ENCODE measurements around the gene NEURL3.

NEURL3 gene

GRCh38 chr2:96520231-96520630, 15.1 kb upstream of the NEURL3 start:
- no peak for ATAC-seq
- no peak for TF ChIP-seq ZNF70 (CRISPR knock-in tag; IDR thresholded peaks at IDR 0.05)
- TF ChIP-seq ZFP30 (CRISPR knock-in tag; IDR thresholded peaks at IDR 0.05): no peak
- TF ChIP-seq ZNF565 (CRISPR knock-in tag; conservative IDR thresholded peaks at IDR 0.05; ENCODE audit: low read depth): no peak
- no peak for TF ChIP-seq ESRRG (CRISPR knock-in tag; IDR thresholded peaks at IDR 0.05)
- TF ChIP-seq TCF4 (CRISPR knock-in tag; IDR thresholded peaks at IDR 0.05; ENCODE audit: borderline replicate concordance): no peak
- no peak for TF ChIP-seq PPARA (CRISPR knock-in tag; IDR thresholded peaks at IDR 0.05; ENCODE audit: borderline replicate concordance)
- TF ChIP-seq ZFP3 (CRISPR knock-in tag; IDR thresholded peaks at IDR 0.05): no peak
- TF ChIP-seq BACH2 (CRISPR knock-in tag; IDR thresholded peaks at IDR 0.05; ENCODE audit: borderline replicate concordance): no peak
- no peak for TF ChIP-seq CREB5 (CRISPR knock-in tag; IDR thresholded peaks at IDR 0.05; ENCODE audit: low read depth)
- TF ChIP-seq ZC3H10 (CRISPR knock-in tag; IDR thresholded peaks at IDR 0.05): no peak

GRCh38 chr2:96517079-96517478, 11.9 kb upstream of the NEURL3 start:
- ATAC-seq: no peak
- TF ChIP-seq ZFP30 (CRISPR knock-in tag; IDR thresholded peaks at IDR 0.05): peak; percentile 98
- TF ChIP-seq ZNF8 (CRISPR knock-in tag; IDR thresholded peaks at IDR 0.05): peak; percentile 61; the same call in 1 of the 2 replicates
- TF ChIP-seq BACH2 (CRISPR knock-in tag; IDR thresholded peaks at IDR 0.05; ENCODE audit: borderline replicate concordance): no peak

DNA sequence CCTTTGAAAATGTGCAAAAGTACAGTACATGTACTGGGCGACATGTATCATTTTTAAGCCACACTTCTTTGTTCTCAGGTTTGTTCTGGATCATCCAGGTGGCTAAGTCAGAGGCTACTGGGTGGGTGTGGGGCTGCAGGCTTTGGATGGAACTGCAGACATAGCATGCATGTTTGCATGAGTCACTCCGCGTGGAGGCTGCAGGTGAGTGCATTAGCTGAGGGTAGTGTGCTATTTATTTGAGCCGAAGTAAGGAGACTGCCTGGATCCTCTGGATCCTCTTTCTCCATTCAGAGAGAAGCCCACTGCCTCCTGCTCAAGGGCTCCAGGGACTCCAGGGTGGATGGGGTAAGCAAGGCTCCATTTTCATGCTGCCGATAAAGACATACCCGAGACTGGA, 9.4 kb upstream of the NEURL3 start:
- ATAC-seq: no peak
- no peak for TF ChIP-seq TCF4 (CRISPR knock-in tag; IDR thresholded peaks at IDR 0.05; ENCODE audit: borderline replicate concordance)
- no peak for TF ChIP-seq ZFP3 (CRISPR knock-in tag; IDR thresholded peaks at IDR 0.05)
- TF ChIP-seq RARB (CRISPR knock-in tag; IDR thresholded peaks at IDR 0.05): no peak

DNA sequence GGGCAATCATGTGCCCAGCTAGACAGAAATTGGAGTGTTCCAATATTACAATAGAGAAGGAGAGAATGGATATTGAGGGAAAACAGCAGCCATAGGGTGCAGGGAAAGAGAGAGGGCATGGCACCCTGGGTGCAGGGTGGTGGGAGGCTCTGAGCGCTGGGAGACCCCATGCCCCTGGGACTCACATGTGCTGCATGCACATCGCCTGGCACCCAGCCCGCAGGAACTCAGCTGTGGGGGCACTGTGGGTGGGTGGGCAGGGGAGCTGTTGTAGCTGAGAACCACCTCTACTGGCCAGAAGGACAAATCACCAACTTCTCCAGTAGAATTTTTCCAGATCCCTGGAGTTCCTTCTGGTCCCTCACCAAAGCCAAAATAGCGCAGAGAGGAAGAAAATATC, 7.2 kb upstream of the NEURL3 start:
- TF ChIP-seq ZFP30 (CRISPR knock-in tag; IDR thresholded peaks at IDR 0.05): no peak
- TF ChIP-seq ISL1 (CRISPR knock-in tag; IDR thresholded peaks at IDR 0.05): no peak
- no peak for TF ChIP-seq TCF4 (CRISPR knock-in tag; IDR thresholded peaks at IDR 0.05; ENCODE audit: borderline replicate concordance)
- TF ChIP-seq PPARA (CRISPR knock-in tag; IDR thresholded peaks at IDR 0.05; ENCODE audit: borderline replicate concordance): no peak
- TF ChIP-seq OSR1 (CRISPR knock-in tag; IDR thresholded peaks at IDR 0.05): no peak
- TF ChIP-seq BACH2 (CRISPR knock-in tag; IDR thresholded peaks at IDR 0.05; ENCODE audit: borderline replicate concordance): no peak
- TF ChIP-seq ARNTL (CRISPR knock-in tag; IDR thresholded peaks at IDR 0.05; ENCODE audit: borderline replicate concordance, low read depth): no peak
- TF ChIP-seq ZFP3 (CRISPR knock-in tag; IDR thresholded peaks at IDR 0.05): no peak
- TF ChIP-seq, protein P1, sequence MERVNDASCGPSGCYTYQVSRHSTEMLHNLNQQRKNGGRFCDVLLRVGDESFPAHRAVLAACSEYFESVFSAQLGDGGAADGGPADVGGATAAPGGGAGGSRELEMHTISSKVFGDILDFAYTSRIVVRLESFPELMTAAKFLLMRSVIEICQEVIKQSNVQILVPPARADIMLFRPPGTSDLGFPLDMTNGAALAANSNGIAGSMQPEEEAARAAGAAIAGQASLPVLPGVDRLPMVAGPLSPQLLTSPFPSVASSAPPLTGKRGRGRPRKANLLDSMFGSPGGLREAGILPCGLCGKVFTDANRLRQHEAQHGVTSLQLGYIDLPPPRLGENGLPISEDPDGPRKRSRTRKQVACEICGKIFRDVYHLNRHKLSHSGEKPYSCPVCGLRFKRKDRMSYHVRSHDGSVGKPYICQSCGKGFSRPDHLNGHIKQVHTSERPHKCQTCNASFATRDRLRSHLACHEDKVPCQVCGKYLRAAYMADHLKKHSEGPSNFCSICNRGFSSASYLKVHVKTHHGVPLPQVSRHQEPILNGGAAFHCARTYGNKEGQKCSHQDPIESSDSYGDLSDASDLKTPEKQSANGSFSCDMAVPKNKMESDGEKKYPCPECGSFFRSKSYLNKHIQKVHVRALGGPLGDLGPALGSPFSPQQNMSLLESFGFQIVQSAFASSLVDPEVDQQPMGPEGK (CRISPR knock-in tag; IDR thresholded peaks at IDR 0.05; ENCODE audit: borderline replicate concordance): no peak
- no peak for TF ChIP-seq ZNF565 (CRISPR knock-in tag; conservative IDR thresholded peaks at IDR 0.05; ENCODE audit: low read depth)
- TF ChIP-seq ZNF8 (CRISPR knock-in tag; IDR thresholded peaks at IDR 0.05): no peak
- TF ChIP-seq, protein P2, sequence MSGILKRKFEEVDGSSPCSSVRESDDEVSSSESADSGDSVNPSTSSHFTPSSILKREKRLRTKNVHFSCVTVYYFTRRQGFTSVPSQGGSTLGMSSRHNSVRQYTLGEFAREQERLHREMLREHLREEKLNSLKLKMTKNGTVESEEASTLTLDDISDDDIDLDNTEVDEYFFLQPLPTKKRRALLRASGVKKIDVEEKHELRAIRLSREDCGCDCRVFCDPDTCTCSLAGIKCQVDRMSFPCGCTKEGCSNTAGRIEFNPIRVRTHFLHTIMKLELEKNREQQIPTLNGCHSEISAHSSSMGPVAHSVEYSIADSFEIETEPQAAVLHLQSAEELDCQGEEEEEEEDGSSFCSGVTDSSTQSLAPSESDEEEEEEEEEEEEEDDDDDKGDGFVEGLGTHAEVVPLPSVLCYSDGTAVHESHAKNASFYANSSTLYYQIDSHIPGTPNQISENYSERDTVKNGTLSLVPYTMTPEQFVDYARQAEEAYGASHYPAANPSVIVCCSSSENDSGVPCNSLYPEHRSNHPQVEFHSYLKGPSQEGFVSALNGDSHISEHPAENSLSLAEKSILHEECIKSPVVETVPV (CRISPR knock-in tag; IDR thresholded peaks at IDR 0.05): no peak
- TF ChIP-seq ESRRG (CRISPR knock-in tag; IDR thresholded peaks at IDR 0.05): no peak
- TF ChIP-seq RARB (CRISPR knock-in tag; IDR thresholded peaks at IDR 0.05): no peak
- no peak for TF ChIP-seq POU6F1 (CRISPR knock-in tag; IDR thresholded peaks at IDR 0.05; ENCODE audit: borderline replicate concordance, low read depth)
- no peak for TF ChIP-seq ZC3H10 (CRISPR knock-in tag; IDR thresholded peaks at IDR 0.05)
- no peak for TF ChIP-seq GLIS3 (CRISPR knock-in tag; IDR thresholded peaks at IDR 0.05)
- no peak for ATAC-seq

- no peak for ATAC-seq
- TF ChIP-seq RARB (CRISPR knock-in tag; IDR thresholded peaks at IDR 0.05) (no peak), TCF4 (CRISPR knock-in tag; IDR thresholded peaks at IDR 0.05; ENCODE audit: borderline replicate concordance) (no peak), ZNF8 (CRISPR knock-in tag; IDR thresholded peaks at IDR 0.05) (no peak), GLIS3 (CRISPR knock-in tag; IDR thresholded peaks at IDR 0.05) (no peak)
These were observed 6.7 kb upstream of the NEURL3 start for GRCh38 chr2:96511851-96512250.

All from SK-N-SH treated with all-trans-retinoic acid at 6 μM for 48 hours (cell line).